NCI-H82 (cell line): ENCODE data around the gene HESX1.

Source experiments
- DNase-seq: peaks from one replicate; lab custom pipeline; 2025; lab: John Stamatoyannopoulos, UW

Gene HESX1

DNA sequence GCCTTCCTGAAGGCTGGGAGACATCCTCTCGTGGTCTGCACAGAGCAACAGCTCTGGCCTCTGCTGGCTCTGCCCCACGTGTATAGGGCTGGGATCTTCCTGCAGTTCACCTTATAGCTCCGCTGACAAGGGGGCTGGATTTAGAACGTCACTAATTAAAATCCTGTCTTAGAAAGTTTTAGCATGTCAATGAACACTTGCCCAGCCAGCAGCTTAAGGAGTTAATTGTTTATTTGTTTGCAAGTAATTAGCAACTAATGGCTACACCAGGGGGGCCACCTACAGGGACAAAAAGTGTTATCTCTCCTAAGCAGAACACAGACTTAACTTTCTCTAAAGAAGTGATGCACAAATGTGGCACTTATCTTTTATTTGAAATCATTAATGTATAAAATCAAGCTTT lies at the start of gene HESX1:
TSS of gene HESX1 (minus strand) at position 84 of the 403 bp plus-strand sequence. CDS start at position 24, 60 bp downstream.
- DNase-seq, result peak; percentile 56

GRCh38 chr3:57244946-57245345 lies 45.2 kb upstream of the HESX1 start:
- no peak for DNase-seq

DNA sequence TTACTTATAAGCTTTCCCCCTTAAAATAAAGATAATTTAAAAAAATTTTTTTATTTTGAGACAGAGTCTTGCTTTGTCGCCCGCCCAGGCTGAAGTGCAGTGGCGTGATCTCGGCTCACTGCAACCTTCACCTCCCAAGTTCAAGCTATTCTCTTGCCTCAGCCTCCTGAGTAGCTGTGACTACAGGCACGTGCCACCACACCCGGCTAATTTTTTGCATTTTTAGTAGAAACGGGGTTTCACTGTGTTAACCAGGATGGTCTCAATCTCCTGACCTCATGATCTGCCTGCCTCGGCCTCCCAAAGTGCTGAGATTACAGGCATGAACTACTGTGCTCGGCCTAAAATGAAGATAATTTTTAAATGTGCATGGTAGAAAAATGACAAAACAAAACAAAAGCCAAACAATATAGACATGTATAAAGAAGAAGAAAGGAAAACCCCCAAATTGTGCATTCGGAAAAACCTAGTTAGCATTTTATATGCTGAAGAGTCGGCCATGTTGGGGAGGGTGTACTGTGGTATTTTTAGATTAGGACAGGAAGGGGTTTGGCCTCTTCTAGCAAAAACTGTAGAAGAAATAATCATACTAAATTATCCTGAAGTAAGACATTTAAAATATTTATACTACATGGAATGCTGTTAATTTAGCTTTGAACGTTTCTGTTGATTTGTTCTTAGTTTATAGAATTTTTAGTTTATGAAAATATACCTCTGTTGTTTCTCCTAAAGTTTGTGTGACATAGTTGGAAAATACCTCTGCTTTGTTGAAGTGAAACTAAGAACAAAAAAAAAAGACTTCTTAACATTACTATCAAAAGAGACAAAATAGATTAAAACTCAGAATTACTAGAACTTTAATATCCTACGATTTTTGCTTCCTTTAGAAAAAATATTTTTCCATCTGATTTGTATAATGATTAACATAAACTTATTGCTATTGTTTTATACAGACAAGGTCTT lies 35.1 kb upstream of the HESX1 start:
- DNase-seq, result no peak

- no peak for DNase-seq
Observed at GRCh38 chr3:57233799-57234198, 34.0 kb upstream of the HESX1 start.

- DNase-seq, result no peak
Observed at GRCh38 chr3:57230006-57230405, 30.2 kb upstream of the HESX1 start.

DNA sequence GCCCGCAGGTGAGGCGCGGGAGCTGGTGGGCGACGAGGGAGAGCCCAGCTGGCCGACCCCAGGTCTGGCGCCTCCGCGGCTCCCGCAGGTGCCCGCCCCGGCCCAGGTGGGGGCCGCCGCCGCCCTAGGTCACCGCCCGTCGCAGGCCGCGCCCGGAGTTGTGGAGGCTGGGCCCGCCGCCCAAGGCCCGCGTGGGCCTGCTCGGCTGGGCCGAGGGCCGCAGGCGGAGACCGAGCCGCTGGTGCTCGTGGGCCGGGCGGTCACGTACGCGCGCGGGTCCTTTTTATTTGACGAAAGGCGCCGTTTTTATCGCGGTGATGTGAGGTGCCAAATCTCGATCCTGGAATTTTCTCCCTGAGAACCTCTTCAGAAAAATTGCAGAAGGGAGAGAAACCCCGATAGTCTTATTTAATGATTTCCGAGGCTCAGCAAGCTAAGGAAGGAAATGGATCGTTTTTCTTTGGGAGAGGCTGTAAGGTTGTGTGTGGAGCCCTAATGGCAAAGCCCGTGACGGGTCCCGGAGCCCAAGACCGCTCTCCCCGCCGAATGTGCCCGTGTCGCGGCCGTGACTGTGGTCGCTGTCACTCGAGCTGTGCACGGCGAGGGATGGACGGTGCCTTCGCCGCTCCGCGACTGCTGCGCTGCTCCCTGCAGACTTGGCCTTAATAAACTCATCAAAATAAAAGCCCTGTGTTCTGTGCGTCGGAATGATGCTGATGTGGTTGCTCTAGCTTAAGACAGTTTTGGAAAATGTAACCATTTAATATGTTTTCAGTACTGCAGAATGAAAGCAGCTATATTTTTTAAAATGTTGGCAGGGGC lies 28.4 kb upstream of the HESX1 start:
- peak; percentile 60 for DNase-seq

DNA sequence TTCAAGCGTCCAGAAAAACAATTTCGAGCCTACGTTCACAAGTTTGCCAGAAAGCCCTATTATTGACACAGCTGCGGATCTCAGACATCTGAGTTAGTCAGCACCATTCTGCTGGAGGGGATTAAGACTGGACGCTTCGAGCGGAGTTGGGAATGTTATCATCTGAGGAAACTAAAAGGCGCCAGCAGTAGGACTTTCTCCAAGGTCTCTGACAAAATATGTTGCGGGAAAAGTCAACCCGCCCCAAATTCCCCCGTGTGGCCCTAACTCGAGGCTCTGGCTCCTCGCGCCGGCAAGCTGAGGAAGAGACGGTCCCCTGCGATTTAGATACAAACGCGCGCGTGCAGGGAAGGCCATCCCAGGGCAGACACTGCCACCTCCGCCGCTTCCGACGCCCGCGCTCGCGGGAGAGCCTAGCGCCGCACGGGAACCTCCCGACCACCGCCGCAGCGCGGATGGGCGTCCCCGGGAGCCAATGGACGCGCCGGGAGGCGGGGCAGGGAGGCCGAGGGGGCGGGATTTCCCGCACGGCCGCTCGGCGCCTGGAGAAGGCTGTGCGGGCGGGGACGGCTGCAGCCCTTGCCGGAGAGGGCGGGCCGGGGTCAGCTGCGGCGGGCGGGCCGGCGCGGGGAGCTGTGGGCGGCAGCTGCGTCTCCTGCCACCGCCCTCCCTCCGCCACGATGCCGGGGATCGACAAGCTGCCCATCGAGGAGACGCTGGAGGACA lies 27.6 kb upstream of the HESX1 start, which contains the start of gene APPL1:
TSS of gene APPL1 (plus strand) at position 526 of the 726 bp plus-strand sequence. CDS start at position 681, 155 bp downstream.
- peak; percentile 92 for DNase-seq

GRCh38 chr3:57226176-57226575 lies 26.4 kb upstream of the HESX1 start:
- DNase-seq, result no peak

DNA sequence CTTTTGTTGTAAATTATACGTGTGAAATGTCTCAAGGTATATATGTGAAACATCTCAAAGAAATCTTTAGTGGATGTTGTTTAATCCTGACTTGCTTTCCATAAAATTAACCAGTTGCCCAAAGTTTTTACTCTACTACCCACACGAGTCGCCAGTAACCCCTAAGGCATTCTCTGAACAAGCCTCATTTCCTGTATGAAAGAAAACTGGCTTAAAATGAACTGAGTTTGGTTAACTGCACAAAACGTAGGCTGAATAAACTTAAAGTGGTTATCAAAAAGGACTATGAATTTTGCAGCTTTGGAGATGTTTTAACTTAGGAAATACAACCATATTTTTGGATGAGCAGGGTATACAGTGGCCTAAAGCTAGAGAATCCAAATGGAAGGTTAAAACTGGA lies 25.1 kb upstream of the HESX1 start:
- DNase-seq, result no peak

DNA sequence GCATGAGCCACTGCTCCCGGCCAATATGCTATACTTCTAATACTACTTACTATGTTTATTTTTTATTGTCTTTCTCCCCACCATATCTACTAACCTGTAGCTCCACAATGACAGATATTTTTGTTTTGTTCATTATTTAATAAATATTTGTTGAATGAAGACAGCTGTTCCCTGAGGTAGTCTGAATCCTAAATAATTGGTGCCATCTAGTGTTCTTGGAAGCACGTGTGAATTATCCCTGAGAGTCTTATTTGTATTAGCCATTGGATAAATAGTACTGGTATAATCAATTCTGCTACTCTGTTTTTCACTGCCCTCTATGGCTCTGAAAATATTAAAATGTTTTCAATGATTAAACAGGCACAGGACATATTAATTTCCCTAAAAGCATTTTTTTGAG lies 22.1 kb upstream of the HESX1 start:
- DNase-seq, result peak; percentile 28

DNA sequence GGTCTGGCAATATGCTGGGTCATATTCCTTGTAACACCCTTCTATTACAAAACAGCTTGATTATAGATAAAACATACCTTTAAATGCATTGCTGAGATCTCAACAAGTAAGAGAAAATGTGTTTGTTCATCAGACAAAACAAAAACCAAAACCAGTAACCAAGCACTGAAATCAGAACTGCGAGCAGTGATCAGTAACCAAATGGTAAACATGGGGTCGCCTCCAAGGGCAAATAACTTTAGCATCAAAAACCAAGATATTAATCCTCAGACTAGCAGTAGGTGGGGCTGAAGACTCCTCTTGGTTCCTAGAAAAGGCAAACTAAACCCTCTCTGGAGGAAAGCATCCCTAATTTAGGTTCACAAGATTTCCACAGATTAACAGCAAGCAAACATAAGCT lies 6.6 kb upstream of the HESX1 start:
- peak; percentile 9 for DNase-seq

GRCh38 chr3:57194641-57195040 lies 5.1 kb downstream of the HESX1 start:
- DNase-seq, result peak; percentile 55

GRCh38 chr3:57192028-57192427 lies 7.8 kb downstream of the HESX1 start:
- DNase-seq, result no peak

DNA sequence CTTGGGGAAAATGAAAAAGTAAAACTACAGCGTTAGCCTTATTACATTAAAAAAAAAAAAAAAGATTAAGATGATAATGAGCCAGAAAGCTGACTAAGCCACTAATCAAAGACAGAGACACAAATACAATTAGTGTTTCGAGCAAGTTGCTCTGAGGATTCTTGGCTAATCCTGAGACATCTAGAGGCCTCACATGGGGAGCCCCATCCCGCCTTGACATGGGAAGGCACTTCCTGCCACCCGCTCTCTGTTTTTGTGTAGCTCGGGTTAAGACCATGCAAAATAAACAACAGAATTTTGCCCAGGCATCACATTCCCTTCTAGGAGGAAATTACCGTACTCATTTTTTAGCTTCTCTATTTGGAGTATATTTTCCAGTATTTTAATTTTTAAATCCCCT lies 15.3 kb downstream of the HESX1 start:
- peak; percentile 87 for DNase-seq

GRCh38 chr3:57179580-57180410 lies 20.0 kb downstream of the HESX1 start:
- DNase-seq, result peak; percentile 35

DNA sequence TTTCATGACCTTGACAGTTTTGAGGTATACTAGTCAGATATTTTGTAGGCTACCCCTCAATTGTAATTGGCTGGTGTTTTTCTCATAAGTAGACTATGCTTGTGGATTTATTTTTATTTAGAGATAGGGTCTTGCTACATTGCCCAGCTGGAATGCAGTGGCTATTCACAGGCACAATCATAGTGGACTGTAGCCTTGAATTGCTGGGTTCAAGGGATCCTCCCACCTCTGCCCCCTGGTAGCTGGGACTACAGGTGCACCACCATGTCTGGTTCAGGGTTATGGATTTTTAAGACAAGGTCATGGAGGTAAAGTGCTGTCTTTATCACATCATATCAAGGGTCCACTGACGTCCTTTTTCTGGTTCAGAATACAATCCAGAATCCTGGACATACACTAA lies 23.7 kb downstream of the HESX1 start:
- DNase-seq, result no peak

GRCh38 chr3:57173687-57174086 lies 26.1 kb downstream of the HESX1 start:
- DNase-seq, result no peak

- no peak for DNase-seq
Observed at GRCh38 chr3:57170946-57171345, 28.8 kb downstream of the HESX1 start.

GRCh38 chr3:57169872-57170623 lies 29.7 kb downstream of the HESX1 start:
- DNase-seq, result peak; percentile 60

DNA sequence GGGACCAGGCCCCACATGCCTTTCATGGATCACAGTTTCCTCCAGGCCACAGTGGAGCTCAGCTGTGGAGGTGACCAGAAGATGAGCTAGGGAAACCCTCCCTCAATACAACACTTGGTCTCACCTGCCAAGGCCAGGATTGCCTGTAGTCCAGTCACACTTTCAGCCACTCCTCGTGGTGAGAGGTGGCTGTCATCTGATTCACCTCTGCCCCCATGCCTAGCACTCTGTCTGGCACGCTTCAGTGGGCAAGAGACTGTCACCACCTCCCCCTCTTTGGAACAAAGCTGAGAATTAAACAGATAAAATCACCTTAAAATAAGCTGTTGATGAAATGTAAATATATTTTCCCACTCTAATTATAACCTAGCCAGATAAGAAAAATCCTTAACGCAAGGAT lies 30.7 kb downstream of the HESX1 start:
- no peak for DNase-seq
